Measurements from ENCODE around the gene CTXN1. TPM values are rescaled to one million over a fixed set of nuclear protein-coding genes. Genes with fewer than 3 reads are reported as not detected.

The CTXN1 gene
- total RNA-seq: 10 to 100 TPM in 1 of 4 donors, 1 to 10 TPM in 3; 2.9 to 29.7 (median 4.8) TPM

- peaks cover 41 to 64% (median 50%) of the 10 kb centered on the region in 4 donors for H3K4me1 ChIP-seq
- 37 to 50% methylated on average over 2 to 19 of the region's 65 CpGs for WGBS, 2 donors (ENCODE audit: low coverage in 1 of 2)
- DNase-seq: peak; percentile 81
- H3K36me3 ChIP-seq: peaks cover 0 to 10% (median under 1%) of the 10 kb centered on the region in 4 donors
- peak within 1 kb of the TSS; percentile 51 to 91 (median 83) for H3K27ac ChIP-seq
- H3K9me3 ChIP-seq: no peaks in the 10 kb centered on the region
- TF ChIP-seq, protein P1, sequence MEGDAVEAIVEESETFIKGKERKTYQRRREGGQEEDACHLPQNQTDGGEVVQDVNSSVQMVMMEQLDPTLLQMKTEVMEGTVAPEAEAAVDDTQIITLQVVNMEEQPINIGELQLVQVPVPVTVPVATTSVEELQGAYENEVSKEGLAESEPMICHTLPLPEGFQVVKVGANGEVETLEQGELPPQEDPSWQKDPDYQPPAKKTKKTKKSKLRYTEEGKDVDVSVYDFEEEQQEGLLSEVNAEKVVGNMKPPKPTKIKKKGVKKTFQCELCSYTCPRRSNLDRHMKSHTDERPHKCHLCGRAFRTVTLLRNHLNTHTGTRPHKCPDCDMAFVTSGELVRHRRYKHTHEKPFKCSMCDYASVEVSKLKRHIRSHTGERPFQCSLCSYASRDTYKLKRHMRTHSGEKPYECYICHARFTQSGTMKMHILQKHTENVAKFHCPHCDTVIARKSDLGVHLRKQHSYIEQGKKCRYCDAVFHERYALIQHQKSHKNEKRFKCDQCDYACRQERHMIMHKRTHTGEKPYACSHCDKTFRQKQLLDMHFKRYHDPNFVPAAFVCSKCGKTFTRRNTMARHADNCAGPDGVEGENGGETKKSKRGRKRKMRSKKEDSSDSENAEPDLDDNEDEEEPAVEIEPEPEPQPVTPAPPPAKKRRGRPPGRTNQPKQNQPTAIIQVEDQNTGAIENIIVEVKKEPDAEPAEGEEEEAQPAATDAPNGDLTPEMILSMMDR (IDR thresholded peaks at IDR 0.05): peak in 2 of 5 experiments; percentile 10 to 35
- TF ChIP-seq POLR2A (IDR thresholded peaks at IDR 0.05): peak; percentile 22
- no peak for TF ChIP-seq EP300 (IDR thresholded peaks at IDR 0.05; ENCODE audit: low read depth)
- TF ChIP-seq POLR2AphosphoS5 (IDR thresholded peaks at IDR 0.05): peak in 1 of 3 donors; percentile 34
- intact Hi-C loops (cut with DNase I; ENCODE audit: low total_unique reads) (no loop called here), in situ Hi-C loops (cut with MboI; ENCODE audit: low pct_ligation_motif_present in 1 of 4, low pct_unique_long_range_greater_than_20kb in 1 of 4, low sequenced_read_pairs in 3 of 4) (no loop called here)
- peak within 1 kb of the TSS; percentile 29 to 57 (median 49) for H3K4me3 ChIP-seq
- no peaks in the 10 kb centered on the region for H3K27me3 ChIP-seq
These were observed at the start of gene CTXN1 for GRCh38 chr19:7926021-7926726. TSS of gene CTXN1 (minus strand) at chr19:7926135. CDS start at chr19:7925538, 597 bp downstream.

DNA sequence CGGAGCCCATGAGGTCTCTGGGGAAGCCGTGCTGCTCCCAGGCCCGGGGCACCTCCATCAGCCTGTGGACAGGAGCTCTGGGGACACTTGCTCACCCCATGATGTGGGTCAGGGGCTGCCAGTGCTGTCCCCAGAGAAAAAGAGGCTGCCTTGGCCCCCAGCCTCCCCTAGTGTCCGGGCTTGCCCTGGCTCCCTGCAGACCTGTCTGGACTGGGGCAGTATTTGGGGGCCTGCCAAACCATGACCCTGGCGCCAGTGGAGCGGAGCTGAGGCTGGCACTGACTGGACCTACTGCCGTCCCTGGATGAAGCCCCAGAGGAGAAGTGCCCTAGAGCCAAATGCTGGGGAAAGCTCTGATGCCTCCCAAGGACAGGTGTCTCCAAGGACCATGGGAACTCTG, 49.1 kb upstream of the CTXN1 start:
- DNase-seq: no peak
- Histone ChIP-seq H3K36me3 (peaks cover 0 to 18% (median 11%) of the 10 kb centered on the region in 4 donors), H3K27me3 (no peaks in the 10 kb centered on the region), H3K27ac (no peak overlapping the region), H3K9me3 (no peaks in the 10 kb centered on the region), H3K4me3 (no peak overlapping the region), H3K4me1 (no peaks in the 10 kb centered on the region)
- 93% methylated on average over 7 of the region's 7 CpGs; no CpG with 5 or more reads in 1 of the 2 donors for WGBS, 2 donors (ENCODE audit: low coverage in 1 of 2)
- intact Hi-C loops (cut with DNase I; ENCODE audit: low total_unique reads): no loop called here
- in situ Hi-C loops (cut with MboI; ENCODE audit: low pct_ligation_motif_present in 1 of 4, low pct_unique_long_range_greater_than_20kb in 1 of 4, low sequenced_read_pairs in 3 of 4): no loop called here
- no peak for TF ChIP-seq POLR2AphosphoS5 (IDR thresholded peaks at IDR 0.05)
- TF ChIP-seq POLR2A (IDR thresholded peaks at IDR 0.05): no peak
- TF ChIP-seq, protein P1 (IDR thresholded peaks at IDR 0.05): no peak
- TF ChIP-seq EP300 (IDR thresholded peaks at IDR 0.05; ENCODE audit: low read depth): no peak

- no peaks in the 10 kb centered on the region for H3K27me3 ChIP-seq
- intact Hi-C loops (cut with DNase I; ENCODE audit: low total_unique reads) (no loop called here), in situ Hi-C loops (cut with MboI; ENCODE audit: low pct_ligation_motif_present in 1 of 4, low pct_unique_long_range_greater_than_20kb in 1 of 4, low sequenced_read_pairs in 3 of 4) (loop anchor here in 1 of 4 donors (25.0 kb wide), 1 partner anchor 263 kb away; no protein-coding TSS in a partner anchor)
- H3K4me1 ChIP-seq: no peaks in the 10 kb centered on the region
- TF ChIP-seq, protein P1 (IDR thresholded peaks at IDR 0.05): no peak
- TF ChIP-seq POLR2A (IDR thresholded peaks at IDR 0.05): no peak
- no peak for TF ChIP-seq EP300 (IDR thresholded peaks at IDR 0.05; ENCODE audit: low read depth)
- no peak for TF ChIP-seq POLR2AphosphoS5 (IDR thresholded peaks at IDR 0.05)
- H3K4me3 ChIP-seq: no peak overlapping the region
- 98 to 100% methylated on average over 2 to 12 of the region's 12 CpGs for WGBS, 2 donors (ENCODE audit: low coverage in 1 of 2)
- peaks cover 0 to 12% (median 6%) of the 10 kb centered on the region in 4 donors for H3K36me3 ChIP-seq
- DNase-seq: no peak
- H3K9me3 ChIP-seq: no peaks in the 10 kb centered on the region
- H3K27ac ChIP-seq: no peak overlapping the region
These were observed 47.9 kb upstream of the CTXN1 start for GRCh38 chr19:7973883-7974282.

GRCh38 chr19:7971553-7972520, 45.9 kb upstream of the CTXN1 start:
- Histone ChIP-seq H3K27ac (no peak overlapping the region), H3K4me1 (no peaks in the 10 kb centered on the region), H3K4me3 (no peak overlapping the region), H3K27me3 (no peaks in the 10 kb centered on the region), H3K36me3 (peaks cover 0 to 24% (median 8%) of the 10 kb centered on the region in 4 donors), H3K9me3 (no peaks in the 10 kb centered on the region)
- WGBS, 2 donors (ENCODE audit: low coverage in 1 of 2): 84 to 100% methylated on average over 4 to 35 of the region's 35 CpGs
- TF ChIP-seq EP300 (IDR thresholded peaks at IDR 0.05; ENCODE audit: low read depth) (no peak), POLR2A (IDR thresholded peaks at IDR 0.05) (no peak), POLR2AphosphoS5 (IDR thresholded peaks at IDR 0.05) (no peak)
- TF ChIP-seq, protein P1 (IDR thresholded peaks at IDR 0.05): no peak
- DNase-seq: no peak
- in situ Hi-C loops (cut with MboI; ENCODE audit: low pct_ligation_motif_present in 1 of 4, low pct_unique_long_range_greater_than_20kb in 1 of 4, low sequenced_read_pairs in 3 of 4) (loop anchor here in 1 of 4 donors (25.0 kb wide), 1 partner anchor 265 kb away; no protein-coding TSS in a partner anchor), intact Hi-C loops (cut with DNase I; ENCODE audit: low total_unique reads) (no loop called here)

All from transverse colon (tissue), 4 donors.